ENCODE data around the gene SLC37A1.
"Not testable (repeated sequence)": the region's sequence is repeated elsewhere in the genome, so short reads cannot be mapped to it uniquely, and the experiment has no call there.

SLC37A1 gene

DNA sequence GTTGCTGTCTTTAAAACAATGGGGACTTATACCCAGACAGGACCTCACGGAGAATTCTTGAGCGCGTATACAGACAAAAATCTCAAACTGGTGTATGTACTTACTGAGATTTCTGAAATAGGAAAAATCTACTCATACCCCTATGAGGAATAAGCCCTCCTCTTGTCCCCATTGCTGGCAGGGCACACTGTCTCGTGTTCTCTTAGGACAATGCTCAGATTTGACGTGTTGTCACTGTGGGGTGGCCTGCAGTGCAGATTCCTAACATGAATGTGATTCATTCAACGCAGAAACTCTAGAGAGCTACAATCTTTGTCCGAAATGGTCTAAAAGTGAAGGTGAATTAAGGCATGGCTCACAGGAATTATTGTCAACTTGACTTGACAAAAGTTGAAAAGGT lies 108.6 kb downstream of the SLC37A1 start:
- DNase-seq: no peak

DNA sequence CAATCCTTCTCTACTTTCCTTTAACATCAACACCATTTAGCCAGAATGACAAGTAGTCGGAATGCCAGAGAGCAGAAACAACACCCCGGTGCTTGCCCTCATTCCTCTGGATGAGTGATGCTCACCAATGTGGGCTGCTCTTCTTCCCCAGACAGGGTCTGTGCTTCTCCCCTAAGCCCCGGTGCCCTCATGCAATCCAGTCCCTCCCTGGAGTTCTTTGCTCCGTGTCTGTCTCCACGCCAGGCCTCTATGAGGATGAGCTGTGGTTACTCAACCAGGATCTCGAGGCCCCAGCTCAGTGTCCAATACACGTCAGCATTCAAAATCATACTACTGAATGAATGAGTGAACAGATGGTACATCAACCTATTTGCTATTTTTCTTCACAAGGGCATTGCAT lies 110.0 kb downstream of the SLC37A1 start:
- no peak for DNase-seq

DNA sequence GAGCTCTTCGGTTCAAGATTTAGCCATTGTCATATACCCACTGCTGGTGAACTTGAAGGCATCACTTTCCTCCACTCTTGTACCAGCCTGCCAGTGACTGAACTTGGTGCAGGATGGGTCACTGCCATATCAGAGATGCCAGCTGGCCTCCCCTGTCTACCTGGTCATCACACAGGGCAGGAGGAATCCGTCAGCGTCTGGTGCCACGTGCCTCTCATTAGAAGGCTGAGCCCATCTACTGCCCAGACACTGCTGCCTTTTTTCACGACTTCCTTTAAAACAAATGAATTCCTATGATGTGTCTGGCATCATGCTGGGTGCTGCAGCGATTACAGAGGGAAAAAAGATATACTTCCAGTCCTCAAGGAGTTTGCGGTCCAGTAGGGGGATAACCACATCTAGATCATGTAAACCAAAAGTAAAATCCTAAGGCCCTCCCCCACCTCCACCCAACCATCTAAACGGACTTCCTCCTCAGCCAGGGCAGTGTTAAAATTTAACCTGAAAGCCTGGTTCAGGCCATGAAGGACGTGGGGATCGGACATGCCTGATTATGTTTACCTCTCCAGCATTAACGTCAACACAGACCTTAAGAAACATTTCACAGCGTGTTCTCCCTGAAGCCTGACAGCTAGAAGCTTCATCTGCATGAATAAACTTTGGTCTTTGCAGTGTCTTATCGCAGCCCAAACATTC lies 110.6 kb downstream of the SLC37A1 start:
- DNase-seq: no peak

DNA sequence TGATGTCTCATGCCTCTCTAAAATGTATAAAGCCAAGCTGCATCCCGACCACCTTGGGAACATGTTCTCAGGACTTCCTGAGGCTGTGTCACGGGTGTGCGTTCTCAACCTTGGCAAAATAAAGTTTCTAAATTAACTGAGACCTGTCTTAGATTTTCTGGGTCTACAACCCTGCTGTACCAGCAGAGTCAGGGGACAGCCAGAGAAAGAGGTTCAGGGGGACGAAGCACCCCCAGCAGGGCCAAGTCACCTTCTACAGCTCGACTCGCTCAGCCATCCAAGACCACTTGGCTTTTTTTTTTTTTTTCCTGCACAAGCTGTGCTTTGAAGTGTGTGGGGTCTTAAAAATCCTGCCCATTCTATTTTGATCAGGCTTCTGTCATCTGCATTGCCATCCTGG lies 111.3 kb downstream of the SLC37A1 start:
- no peak for DNase-seq

DNA sequence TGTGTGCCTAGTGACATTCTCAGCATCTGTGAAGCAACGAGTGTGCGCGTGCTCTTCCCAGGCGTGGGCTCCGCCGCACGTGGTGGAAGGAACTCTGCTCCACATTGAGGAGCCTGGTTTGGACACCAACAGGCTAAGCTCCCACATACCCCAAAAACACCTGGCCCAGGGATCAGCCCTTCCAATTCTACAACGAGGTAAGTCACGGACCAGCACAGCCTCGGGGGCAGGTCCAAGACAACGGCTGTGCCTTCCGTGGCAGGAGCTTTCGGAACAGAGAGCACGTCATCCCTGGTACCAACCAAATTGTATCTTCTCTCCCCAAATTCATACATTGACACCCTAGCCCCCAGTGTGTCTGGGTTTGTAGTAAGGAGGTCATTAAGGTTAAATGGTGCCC lies 112.5 kb downstream of the SLC37A1 start:
- no peak for DNase-seq

DNA sequence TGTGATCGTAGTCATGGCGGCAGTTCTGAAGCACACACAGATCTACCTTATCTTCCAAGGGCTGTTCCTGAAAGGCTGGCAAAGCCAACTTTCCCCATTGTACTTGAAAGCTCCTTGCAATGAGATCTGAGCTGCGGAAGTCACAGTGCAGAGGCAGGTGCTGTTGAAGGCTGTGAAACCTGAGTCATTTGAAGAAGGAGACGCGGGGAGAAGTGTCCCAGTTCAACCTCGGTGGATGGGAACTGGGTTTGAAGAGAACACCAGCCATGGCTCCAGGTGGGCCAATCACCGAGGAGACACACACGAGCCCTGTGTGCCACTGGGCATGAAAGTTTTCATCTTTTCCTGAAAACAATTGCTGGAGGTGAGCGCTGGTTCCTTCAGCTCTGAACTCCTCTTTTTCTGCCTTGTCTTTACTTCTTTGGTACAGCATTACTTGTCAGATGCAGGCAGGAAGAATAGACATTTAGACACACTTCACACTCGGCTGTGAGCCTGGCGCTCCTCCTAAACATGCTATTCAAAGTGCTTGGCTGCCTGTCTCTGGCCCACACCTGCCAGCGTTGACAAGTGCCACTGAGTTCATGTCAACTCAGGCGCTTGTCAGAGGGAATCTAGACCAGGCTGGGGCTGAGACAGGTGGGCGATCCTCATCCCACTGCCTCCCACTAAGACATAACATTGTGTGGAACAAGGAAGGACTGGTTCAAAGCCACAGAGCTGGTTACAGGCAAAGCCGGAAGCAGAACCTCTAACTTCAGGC lies 114.1 kb downstream of the SLC37A1 start:
- no peak for DNase-seq

DNA sequence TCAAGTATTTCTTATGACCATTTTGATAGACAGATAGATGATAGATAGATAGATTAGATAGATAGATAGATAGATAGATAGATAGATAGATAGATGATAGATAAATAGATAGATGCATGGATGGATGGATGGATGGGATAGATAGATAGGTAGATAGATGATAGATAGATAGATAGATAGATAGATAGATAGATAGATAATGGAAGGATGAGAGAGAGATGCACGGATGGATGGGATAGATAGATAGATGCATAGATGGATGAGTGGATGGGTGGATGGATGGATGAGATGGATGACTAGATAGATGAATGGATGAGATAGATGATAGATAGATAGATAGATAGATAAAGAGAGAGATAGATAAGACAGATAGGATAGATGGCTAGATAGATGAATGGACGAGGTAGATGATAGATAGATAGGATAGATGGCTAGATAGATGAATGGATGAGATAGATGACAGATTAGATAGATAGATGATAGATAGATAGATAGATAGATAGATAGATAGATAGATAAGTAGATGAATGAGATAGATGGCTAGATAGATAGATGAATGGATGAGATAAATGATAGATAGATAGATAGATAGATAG lies 114.9 kb downstream of the SLC37A1 start:
- DNase-seq: not testable (repeated sequence)

DNA sequence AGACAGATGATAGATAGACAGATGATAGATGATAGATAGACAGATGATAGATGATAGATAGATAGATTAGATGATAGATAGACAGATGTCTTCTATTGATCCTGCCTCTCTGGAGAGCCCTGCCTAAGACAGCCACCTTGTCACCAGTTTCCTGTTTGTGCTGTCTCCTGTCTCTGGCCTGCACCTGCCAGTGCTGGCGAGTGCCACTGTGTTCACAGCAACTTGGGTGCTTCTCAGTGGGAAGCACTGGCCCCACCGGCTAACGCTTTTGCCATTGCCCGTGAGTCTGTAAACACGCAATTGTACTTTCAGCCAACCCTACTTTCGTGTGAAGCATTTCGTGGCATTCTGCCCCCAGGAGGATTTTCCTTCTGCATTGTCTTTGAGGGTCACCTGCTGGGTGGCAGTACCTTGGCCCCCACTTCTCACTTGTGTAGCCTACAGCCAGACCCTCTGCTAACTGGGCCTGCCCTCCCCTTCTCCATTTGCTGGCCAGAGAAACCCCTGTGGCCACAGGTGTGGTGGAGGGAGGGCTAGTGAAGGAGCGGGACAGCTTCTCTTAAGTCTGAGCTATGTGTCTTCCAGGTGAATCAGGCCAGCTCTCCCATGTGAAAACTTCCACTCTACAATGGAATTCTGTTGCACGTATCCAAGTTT lies 116.4 kb downstream of the SLC37A1 start:
- no peak for DNase-seq

DNA sequence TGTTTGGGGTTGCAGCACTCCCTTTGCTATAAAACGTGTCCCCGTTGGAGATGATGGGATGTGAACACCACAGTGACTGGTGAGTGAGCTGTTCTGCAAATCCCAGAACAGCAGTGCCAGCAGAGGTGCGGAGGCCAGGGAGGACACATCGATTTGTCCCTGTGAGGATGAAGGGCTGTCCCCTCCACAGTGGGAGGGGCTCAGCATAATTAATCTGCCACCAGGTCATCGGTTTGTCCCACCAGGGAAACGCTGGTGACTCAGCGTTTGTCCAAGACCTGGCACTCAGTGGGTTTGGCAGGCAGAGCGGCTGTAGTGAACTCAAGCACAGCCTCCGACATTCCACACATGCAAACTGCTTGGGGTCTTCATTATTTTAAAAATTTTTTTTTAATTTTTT lies 117.0 kb downstream of the SLC37A1 start:
- no peak for DNase-seq
